Renal cortical epithelial cell (primary cell): ENCODE measurements around the gene ARHGDIG. TPM values are rescaled to one million over a fixed set of nuclear protein-coding genes. Genes with fewer than 3 reads are reported as not detected.
"Not testable (repeated sequence)": the region's sequence is repeated elsewhere in the genome, so short reads cannot be mapped to it uniquely, and the experiment has no call there.

Source experiments
- DNase-seq: peaks from one replicate; pipeline ENCODE4 v3.0.0-alpha.2; 2011; ENCODE audit warnings: low read depth
- total RNA-seq: library from RNA; depleted of rRNA; stranded (reverse); fragments of >200 nt; gene quantifications from 2 replicates; pipeline ENCODE4 v1.2.3, GENCODE V29; 2014

Gene ARHGDIG
- total RNA-seq, 1 donor from 2014 or later, result not detected

DNA sequence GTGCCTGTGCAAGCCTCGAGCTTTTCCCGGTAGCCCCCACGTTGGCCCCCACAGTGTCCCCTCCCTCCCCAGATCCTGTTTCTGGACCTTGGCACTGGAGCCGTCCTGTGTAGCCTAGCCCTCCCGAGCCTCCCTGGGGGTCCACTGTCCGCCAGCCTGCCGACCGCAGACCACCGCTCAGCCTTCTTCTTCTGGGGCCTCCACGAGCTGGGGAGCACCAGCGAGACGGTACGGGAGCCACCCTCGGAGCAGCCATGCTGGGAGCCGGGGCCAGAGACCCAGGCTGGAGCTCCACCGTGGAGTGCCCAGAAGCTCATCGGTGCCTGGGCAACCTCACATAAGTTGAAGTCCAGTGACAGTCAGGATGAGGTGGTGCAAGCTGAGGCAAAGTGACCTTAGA lies 16.4 kb upstream of the ARHGDIG start:
- no peak for DNase-seq

DNA sequence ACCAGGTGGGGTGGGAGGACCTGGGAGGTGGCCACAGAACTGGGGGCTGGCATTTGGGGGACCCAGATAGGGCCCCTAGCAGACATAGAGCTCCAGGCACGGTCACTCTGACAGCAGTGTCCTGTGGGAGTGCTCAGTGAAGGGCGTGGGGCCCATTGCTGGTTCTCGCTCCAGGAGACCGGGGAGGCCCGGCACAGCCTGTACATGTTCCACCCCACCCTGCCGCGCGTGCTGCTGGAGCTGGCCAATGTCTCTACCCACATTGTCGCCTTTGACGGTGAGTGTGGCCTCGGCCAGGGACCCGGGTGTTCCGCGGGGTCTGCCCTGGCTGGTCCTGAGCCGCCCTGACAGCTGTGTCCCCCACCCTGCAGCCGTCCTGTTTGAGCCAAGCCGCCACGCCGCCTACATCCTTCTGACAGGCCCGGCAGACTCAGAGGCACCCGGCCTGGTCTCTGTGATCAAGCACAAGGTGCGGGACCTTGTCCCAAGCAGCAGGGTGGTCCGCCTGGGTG lies 15.9 kb upstream of the ARHGDIG start:
- no peak for DNase-seq

DNA sequence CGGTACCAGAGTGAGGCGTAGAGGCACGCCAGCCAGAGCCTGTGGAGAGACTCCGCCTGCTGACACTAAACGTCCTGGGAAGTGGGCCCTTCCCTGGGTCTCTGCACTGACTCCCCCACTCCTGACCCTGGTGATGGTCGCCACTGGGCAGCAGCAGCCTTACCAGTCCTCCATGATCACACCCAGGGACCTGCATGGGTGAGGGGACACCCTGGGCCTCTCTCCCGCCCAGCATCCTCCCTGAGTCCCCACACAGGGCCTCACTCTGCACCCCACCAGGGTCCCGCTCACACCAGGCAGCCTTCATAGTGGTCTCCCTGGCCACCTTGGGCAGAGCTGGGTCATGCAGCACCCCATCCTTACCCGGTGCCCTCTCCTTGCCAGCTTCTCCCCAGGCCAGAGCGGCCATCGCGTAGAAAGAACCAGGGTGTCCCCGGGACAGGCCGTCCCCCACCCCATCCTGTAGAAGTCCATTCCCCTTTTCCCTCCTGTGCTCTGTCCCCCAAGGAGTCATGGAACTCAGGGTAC lies 15.3 kb upstream of the ARHGDIG start:
- DNase-seq, result no peak

DNA sequence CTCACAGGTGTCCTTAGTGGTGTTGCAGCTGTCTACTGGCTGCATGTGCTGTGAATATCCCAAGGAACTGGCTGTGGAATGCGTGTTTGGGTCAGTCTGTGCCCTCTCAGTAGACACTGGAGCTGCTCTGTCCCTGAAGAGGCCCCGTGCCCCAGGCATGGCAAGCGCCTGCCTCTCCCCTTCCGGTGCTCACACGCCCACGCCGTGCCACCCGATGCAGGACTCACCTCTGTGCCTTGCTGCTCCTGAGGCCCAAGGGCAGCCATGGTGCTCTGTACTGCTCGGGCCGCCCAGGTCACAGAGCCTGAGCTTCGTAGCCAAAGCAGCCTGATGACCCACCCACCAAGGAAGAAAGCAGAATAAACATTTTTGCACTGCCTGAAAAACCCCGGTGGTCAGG lies 14.7 kb upstream of the ARHGDIG start:
- DNase-seq, result peak; percentile 15

GRCh38 chr16:266258-267164 lies 13.9 kb upstream of the ARHGDIG start:
- DNase-seq, result no peak

DNA sequence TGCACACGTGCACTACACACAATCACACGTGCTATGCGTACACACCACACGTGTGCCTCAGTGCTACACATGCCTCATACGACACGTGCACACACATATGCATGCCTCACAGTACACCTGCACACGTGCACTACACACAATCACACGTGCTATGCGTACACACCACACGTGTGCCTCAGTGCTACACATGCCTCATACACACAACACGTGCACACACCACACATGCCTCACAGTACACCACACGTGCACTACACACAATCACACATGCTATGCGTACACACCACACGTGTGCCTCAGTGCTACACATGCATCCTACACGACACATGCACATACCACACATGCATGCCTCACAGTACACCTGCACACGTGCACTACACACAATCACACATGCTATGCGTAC lies 12.8 kb upstream of the ARHGDIG start:
- not testable (repeated sequence) for DNase-seq

DNA sequence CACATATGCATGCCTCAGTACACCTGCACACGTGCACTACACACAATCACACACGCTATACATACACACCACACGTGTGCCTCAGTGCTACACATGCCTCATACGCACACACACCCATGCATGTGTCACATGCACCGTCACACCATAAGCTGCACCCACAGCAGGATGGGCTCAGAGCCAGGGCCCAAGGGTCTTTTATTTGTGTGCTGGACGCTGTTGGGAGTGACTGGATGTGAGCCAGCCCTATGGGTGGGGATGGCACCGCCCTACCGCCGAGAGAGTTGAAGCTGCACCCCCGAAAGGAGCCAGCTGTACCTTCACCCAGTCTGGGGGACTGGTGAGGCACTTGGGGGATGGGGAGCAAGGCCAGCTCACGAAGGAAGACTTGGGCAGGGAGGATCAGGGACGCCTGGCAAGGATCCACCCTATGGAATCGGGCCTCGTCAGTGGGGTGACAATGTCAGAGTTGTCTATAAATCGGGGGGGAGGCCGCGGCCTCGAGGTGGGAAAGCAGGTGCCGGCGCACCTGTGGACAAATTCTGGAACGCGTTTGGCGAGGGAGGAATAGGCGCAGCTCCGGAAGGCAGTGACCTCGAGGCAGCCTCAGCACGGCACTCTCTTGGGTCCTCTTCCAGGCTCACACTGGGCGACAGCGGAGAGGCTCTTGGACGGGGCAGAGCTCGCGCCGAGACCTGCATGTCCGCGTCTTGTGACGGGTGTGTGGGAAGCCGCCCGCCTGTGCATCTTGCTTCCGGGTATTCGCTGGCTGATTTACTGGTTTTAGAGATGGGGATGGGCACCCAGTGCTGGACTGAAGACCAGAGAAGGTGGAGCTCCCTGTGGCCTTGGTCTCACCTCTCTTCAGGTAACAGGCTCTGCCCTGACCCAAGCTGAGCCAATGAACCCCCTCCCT lies 12.0 kb upstream of the ARHGDIG start:
- DNase-seq, result no peak

DNA sequence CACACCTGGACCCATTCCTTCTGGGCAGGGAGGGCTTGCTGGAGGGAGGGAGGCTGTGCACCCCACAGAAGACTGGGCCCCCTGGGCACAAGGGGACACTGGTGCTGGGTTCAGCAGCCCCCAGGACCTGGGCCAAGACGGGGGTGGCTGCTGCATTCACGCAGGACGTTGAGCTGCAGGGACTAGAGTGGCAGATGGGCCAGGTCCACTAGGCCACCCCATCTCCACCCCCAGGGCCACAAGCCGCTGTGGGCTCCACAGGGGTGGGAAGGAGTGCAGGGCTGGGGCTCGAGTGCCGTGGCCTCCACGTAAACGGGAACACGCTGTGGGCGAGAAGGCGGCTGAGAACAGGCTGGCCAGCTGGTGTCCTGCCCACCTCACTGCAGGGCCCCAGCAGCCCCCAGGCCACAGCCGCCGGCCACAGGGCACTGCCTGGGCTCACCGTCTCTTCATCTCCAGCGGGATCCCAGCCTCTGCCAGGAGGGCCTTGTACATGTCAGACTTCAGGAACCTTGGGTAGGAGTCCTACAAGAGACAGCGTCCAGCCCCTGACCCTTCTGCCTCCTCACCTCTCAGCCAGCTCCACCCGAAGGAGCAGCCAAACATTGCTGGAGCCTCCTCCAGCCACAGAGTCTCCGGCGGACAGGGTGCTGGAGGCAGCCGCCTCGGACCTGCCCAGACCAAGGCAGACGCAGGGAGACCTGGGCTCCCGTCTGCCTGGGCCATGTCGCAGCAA lies 11.2 kb upstream of the ARHGDIG start:
- no peak for DNase-seq

- DNase-seq, result no peak
Observed at GRCh38 chr16:270381-271255, 9.8 kb upstream of the ARHGDIG start.

DNA sequence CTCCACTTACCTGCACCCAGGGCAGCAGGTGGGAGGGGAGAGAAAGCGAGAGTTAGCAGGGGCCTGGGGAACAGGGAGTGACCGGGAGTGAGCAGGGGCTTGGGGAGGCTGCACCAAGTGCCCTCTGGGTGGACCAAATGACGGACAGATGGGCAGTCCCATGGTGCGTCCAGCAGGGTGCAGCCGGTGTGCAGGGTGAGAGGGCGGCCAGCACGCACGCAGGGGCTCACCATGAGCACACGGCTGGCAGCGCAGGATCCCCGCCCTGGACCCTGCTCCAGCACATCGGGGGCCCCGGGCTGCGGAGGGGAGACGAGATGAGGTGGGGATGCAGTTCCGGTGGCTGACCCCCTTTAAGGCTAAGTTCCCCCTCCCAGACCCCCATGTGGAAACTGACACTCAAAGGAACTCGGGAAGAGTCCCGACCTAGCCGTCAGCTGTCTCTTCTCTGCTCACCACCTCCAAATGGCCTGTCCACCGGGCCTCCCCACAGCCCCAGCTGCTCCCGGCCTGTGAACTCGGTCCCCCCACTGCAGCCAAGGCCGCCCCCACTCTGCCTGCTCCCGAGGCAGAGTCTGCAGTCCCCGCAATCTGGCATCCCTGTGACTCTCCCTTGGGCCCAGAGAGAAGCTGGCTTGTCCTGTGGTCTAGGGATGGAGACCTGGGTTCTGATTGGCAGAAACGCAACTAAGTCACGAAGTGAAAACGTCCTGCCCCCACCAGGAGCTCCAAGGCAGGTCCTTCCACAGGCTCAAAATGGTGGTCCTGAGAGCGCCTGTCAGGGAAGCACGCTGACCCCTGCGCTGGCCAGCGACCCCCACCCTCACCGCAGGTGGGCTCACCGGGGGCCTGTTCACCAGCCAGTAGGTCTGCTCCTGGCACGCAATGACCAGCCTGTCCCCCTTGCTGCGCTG lies 7.5 kb upstream of the ARHGDIG start:
- DNase-seq, result no peak

- DNase-seq, result no peak
Observed at GRCh38 chr16:273547-274421, 6.6 kb upstream of the ARHGDIG start.

GRCh38 chr16:275041-275641 lies 5.2 kb upstream of the ARHGDIG start:
- DNase-seq, result no peak

GRCh38 chr16:275786-276232 lies 4.6 kb upstream of the ARHGDIG start, which contains the start of gene RGS11:
TSS of gene RGS11 (minus strand) at chr16:275944. CDS start at chr16:275911, 33 bp downstream.
- DNase-seq, result no peak

GRCh38 chr16:276426-277077 lies 3.8 kb upstream of the ARHGDIG start:
- no peak for DNase-seq

DNA sequence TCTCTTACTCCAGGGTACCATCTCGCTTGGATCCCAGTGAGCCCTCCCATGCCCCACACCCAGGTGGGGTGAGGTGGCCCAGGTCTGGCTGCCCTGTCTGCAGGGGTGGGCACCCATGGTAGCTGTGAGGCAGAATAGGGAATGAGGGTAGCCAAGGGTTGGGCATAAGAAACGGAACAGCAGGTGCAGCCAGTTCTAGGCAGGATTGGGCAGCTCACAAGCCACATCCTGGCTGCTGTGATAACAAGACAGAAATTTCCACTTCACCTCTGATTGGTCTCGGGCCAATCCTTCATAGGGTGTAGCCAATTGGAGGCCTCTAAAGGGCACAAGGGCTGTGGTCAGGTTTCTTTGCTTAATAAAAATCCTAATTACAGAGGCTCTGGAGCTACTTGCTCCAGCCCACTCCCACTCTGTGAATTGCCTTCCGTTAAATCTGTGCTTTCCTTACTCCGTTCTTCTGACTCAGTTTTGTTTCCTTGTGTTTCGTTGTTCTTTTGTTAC lies 1.5 kb upstream of the ARHGDIG start:
- DNase-seq, result peak; percentile 47

DNA sequence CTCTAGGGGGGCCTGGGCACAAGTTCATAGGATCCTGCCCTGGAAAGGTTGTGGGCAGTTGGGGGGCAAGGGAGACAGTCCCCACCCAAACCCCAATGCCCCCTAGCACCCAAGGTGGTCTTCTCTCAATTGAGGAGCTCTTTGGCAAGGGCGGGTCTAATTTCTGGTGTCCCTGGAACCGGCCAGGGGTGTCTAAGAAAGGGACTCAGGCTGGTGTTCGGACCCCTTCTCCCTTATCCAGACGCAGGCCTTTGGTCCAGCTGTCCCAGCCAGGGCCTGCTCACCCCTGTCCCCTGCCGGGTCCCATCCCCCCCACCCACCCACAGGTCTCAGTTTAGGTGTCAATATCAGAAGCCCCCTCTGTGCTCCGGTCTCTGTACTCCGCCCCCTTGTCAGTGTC lies 860 bp upstream of the ARHGDIG start:
- no peak for DNase-seq

DNA sequence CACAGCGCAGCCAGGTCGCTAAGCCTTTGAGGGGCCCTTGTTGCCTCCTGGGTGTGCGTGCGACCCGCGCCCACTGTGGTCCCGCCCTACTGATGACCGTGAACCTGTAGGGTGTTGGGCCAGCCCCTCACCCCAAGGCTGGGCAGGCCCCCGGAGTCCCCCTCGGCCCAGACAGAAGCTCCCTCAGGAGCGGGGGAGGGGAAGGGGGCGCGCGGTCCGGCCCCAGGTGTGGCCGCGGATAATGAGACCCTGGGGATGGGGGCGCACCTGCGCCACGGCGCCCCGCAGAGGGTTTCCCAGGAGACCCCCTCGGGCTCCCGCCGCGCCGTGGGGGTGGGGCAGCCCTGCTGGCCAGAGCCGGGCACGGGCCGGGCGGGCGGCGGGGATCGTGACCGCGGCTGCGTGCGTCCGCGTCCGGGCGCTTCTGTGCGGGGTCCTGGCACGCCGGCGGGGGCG lies 358 bp upstream of the ARHGDIG start:
- no peak for DNase-seq
